AG04450 (cell line): ENCODE data around the gene IL9. TPM values are rescaled to one million over a fixed set of nuclear protein-coding genes. Genes with fewer than 3 reads are reported as not detected.

Source experiments
- CTCF ChIA-PET: fragments of 300-600, 350-600 bp; formaldehyde crosslinking; extraction: SDS; loops from one replicate; lab custom pipeline; 2022; ENCODE audit warnings: antibody characterized with exemption, inconsistent platforms; lab: Charles Lee
- POLR2A ChIA-PET: fragments of 350-600 bp; formaldehyde crosslinking; extraction: SDS; loops from one replicate; lab custom pipeline; 2021; ENCODE audit warnings: antibody characterized with exemption, inconsistent platforms; lab: Yijun Ruan, JAX
- DNase-seq: peaks from one replicate; pipeline ENCODE4 v3.0.0-alpha.2; 2011; ENCODE audit warnings: low read depth, low spot score
- H3K27ac ChIP-seq: one replicate; pipeline ENCODE4 v1.5.1; 2012; ENCODE audit warnings: low read depth, low read length, control low read depth
- H3K27me3 ChIP-seq: one replicate; pipeline ENCODE4 v1.6.0; 2012; ENCODE audit warnings: low read length; ENCODE audit not compliant: control insufficient read depth, insufficient read depth
- H3K4me3 ChIP-seq: 2 replicates; pipeline ENCODE4 v1.5.1; 2011; ENCODE audit warnings: mild to moderate bottlenecking, low read depth, low read length, control low read depth
- H3K9me3 ChIP-seq: 2 replicates; pipeline ENCODE4 v1.5.1; 2012; ENCODE audit warnings: low read length; ENCODE audit not compliant: control insufficient read depth, insufficient read depth
- CTCF ChIP-seq: IDR thresholded peaks from 2 replicates; pipeline ENCODE4 v1.5.1; 2011; ENCODE audit warnings: low read depth, low read length, control low read depth, inconsistent platforms
- polyA plus RNA-seq: library from polyadenylated mRNA; depleted of rRNA; stranded (reverse); fragments of >200 nt; gene quantifications from 2 replicates; pipeline ENCODE4 v1.2.3, GENCODE V29; 2011

IL9 gene
- polyA plus RNA-seq, 1 experiment: not detected

- POLR2A ChIA-PET: no interaction called here
- Histone ChIP-seq H3K27me3 (peaks cover 23% of the 10 kb centered on the region), H3K4me3 (no peak overlapping the region), H3K27ac (no peak overlapping the region), H3K9me3 (no peaks in the 10 kb centered on the region)
- TF ChIP-seq CTCF: peak; percentile 28
- CTCF ChIA-PET: no interaction called here
- no peak for DNase-seq
Measured at GRCh38 chr5:135880278-135880677, 15.4 kb downstream of the IL9 start.

DNA sequence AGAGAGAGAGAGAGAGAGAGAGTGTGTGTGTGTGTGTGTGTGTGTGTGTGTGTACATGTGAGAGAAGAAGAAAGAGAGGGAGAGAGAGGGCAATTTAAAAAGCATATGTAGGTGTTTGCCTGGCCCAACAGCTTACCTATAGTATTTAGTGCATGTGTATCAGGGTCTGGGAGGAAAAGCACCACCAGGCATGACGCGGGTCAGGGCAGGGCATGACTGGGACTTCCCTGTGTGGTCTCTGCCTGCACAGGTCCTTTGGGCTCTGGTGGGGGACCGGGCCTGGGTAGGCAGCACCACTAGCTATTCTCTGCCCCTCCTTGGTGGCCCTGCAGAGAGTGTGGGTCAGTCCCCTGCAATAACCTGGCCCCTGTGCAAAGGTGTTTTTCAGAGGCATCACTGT is 16.1 kb downstream of the IL9 start:
- no peaks in the 10 kb centered on the region for H3K9me3 ChIP-seq
- no peak for DNase-seq
- no peak for TF ChIP-seq CTCF
- H3K27ac ChIP-seq: no peak overlapping the region
- POLR2A ChIA-PET: no interaction called here
- CTCF ChIA-PET: no interaction called here
- no peak overlapping the region for H3K4me3 ChIP-seq
- H3K27me3 ChIP-seq: peaks cover 19% of the 10 kb centered on the region

DNA sequence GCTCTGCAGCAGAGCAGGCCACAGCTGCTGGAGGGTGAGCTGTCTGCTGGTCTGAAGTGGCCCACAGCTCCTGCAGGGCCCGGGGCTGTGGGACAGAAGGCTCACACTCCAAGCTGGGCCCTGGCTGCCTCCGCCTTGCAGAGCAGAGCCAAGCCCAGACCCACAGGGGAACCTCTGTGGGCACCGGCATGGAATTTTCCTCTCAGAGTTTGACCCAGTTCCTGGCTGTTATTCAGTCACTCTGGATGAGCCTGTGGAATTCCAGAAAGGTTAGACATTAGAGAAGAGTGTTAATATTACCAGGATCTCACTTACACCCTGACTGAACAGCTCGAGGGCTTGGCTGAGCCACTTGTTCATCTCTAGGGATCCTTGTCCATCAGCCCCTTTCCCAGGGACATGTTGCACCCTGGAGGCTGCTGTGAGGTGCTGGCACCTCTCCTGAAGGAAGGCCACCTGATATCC is 17.5 kb downstream of the IL9 start:
- ChIA-PET POLR2A (no interaction called here), CTCF (interaction anchor here (1.1 kb wide), 1 partner anchor 334 kb away, joined by 3 read pairs; no protein-coding TSS in a partner anchor)
- Histone ChIP-seq H3K9me3 (no peaks in the 10 kb centered on the region), H3K27ac (no peak overlapping the region), H3K27me3 (peaks cover 16% of the 10 kb centered on the region), H3K4me3 (no peak overlapping the region)
- DNase-seq: no peak
- no peak for TF ChIP-seq CTCF

GRCh38 chr5:135877570-135878155 is 18.0 kb downstream of the IL9 start:
- H3K4me3 ChIP-seq: no peak overlapping the region
- H3K27ac ChIP-seq: no peak overlapping the region
- peaks cover 16% of the 10 kb centered on the region for H3K27me3 ChIP-seq
- TF ChIP-seq CTCF: no peak
- no peaks in the 10 kb centered on the region for H3K9me3 ChIP-seq
- POLR2A ChIA-PET: no interaction called here
- no peak for DNase-seq
- CTCF ChIA-PET: no interaction called here

- no peak overlapping the region for H3K27ac ChIP-seq
- ChIA-PET POLR2A (no interaction called here), CTCF (no interaction called here)
- no peak for TF ChIP-seq CTCF
- H3K9me3 ChIP-seq: no peaks in the 10 kb centered on the region; the same call in 1 of the 2 replicates
- H3K4me3 ChIP-seq: no peak overlapping the region
- peaks cover 12% of the 10 kb centered on the region for H3K27me3 ChIP-seq
- DNase-seq: no peak
Measured at GRCh38 chr5:135876146-135876545, 19.5 kb downstream of the IL9 start.
